ENCODE measurements around the gene MED4. TPM values are rescaled to one million over a fixed set of nuclear protein-coding genes. Genes with fewer than 3 reads are reported as not detected.

MED4 gene
- total and polyA plus RNA-seq, 9 of the 15 experiments (the other 6 are each of a cell fraction or from before 2014, with no cell fraction given): 24.5 to 87.3 (median 58.3) TPM

GRCh38 chr13:48037346-48038173, 57.3 kb downstream of the MED4 start, which contains the start of gene NUDT15 (continued):
- TF ChIP-seq, protein P1, sequence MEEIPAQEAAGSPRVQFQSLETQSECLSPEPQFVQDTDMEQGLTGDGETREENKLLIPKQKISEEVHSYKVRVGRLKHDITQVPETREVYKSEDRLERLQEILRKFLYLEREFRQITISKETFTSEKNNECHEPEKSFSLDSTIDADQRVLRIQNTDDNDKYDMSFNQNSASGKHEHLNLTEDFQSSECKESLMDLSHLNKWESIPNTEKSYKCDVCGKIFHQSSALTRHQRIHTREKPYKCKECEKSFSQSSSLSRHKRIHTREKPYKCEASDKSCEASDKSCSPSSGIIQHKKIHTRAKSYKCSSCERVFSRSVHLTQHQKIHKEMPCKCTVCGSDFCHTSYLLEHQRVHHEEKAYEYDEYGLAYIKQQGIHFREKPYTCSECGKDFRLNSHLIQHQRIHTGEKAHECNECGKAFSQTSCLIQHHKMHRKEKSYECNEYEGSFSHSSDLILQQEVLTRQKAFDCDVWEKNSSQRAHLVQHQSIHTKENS (CRISPR knock-in tag; IDR thresholded peaks at IDR 0.05): no peak
- TF ChIP-seq ZNF174 (CRISPR knock-in tag; IDR thresholded peaks at IDR 0.05): no peak
- TF ChIP-seq SMC3 (conservative IDR thresholded peaks at IDR 0.05; ENCODE audit: insufficient read depth, low read depth, low read length): 0 out of 2 replicates have a peak, but pooled peaks have one; percentile 17
- peak; percentile 97 for TF ChIP-seq SUPT5H (IDR thresholded peaks at IDR 0.05)
- TF ChIP-seq NEUROD1 (IDR thresholded peaks at IDR 0.05; ENCODE audit: borderline replicate concordance, low read depth, low read length, partially characterized antibody): peak; percentile 59
- TF ChIP-seq EP300 (IDR thresholded peaks at IDR 0.05; ENCODE audit: low read length): peak; percentile 33; the same call in 1 of the 2 replicates
- peak; percentile 95 for TF ChIP-seq PHF21A (IDR thresholded peaks at IDR 0.05; ENCODE audit: borderline replicate concordance, low read depth)
- peak; percentile 95 for TF ChIP-seq PHF8 (IDR thresholded peaks at IDR 0.05; ENCODE audit: borderline replicate concordance, low read length)
- peak; percentile 98 for TF ChIP-seq POLR2A (conservative IDR thresholded peaks at IDR 0.05)
- no peak for TF ChIP-seq FOXA1 (IDR thresholded peaks at IDR 0.05; ENCODE audit: borderline replicate concordance)
- TF ChIP-seq, protein P2, sequence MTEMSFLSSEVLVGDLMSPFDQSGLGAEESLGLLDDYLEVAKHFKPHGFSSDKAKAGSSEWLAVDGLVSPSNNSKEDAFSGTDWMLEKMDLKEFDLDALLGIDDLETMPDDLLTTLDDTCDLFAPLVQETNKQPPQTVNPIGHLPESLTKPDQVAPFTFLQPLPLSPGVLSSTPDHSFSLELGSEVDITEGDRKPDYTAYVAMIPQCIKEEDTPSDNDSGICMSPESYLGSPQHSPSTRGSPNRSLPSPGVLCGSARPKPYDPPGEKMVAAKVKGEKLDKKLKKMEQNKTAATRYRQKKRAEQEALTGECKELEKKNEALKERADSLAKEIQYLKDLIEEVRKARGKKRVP (CRISPR knock-in tag; IDR thresholded peaks at IDR 0.05): no peak
- no peak for TF ChIP-seq MXI1 (IDR thresholded peaks at IDR 0.05; ENCODE audit: low read depth, low read length)
- TF ChIP-seq MTF1 (CRISPR knock-in tag; IDR thresholded peaks at IDR 0.05; ENCODE audit: borderline replicate concordance): no peak
- TF ChIP-seq ETV1 (tag; conservative IDR thresholded peaks at IDR 0.05; ENCODE audit: low read depth): peak; percentile 71
- TF ChIP-seq HDGF (IDR thresholded peaks at IDR 0.05): no peak
- TF ChIP-seq NONO (IDR thresholded peaks at IDR 0.05; ENCODE audit: low read depth in 2 of 2, low read length in 1 of 2): 0 out of 4 replicates have a peak, but pooled peaks of 1 of the 2 experiments have one; percentile 56
- TF ChIP-seq, protein P3, sequence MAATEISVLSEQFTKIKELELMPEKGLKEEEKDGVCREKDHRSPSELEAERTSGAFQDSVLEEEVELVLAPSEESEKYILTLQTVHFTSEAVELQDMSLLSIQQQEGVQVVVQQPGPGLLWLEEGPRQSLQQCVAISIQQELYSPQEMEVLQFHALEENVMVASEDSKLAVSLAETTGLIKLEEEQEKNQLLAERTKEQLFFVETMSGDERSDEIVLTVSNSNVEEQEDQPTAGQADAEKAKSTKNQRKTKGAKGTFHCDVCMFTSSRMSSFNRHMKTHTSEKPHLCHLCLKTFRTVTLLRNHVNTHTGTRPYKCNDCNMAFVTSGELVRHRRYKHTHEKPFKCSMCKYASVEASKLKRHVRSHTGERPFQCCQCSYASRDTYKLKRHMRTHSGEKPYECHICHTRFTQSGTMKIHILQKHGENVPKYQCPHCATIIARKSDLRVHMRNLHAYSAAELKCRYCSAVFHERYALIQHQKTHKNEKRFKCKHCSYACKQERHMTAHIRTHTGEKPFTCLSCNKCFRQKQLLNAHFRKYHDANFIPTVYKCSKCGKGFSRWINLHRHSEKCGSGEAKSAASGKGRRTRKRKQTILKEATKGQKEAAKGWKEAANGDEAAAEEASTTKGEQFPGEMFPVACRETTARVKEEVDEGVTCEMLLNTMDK (IDR thresholded peaks at IDR 0.05; ENCODE audit: borderline replicate concordance, insufficient read depth, low read depth, low read length, poor library complexity, severe bottlenecking): peak; percentile 94
- peak in 1 of 2 experiments; percentile 57; a peak in 1 of 4 replicates for TF ChIP-seq CSDE1 (IDR thresholded peaks at IDR 0.05)
- TF ChIP-seq MBD2 (IDR thresholded peaks at IDR 0.05; ENCODE audit: borderline replicate concordance, low read depth): peak; percentile 52; the same call in 1 of the 2 replicates
- no peak for TF ChIP-seq RHOXF2B (CRISPR knock-in tag; conservative IDR thresholded peaks at IDR 0.05)
- 0 out of 2 replicates have a peak, but pooled peaks have one; percentile 36 for TF ChIP-seq SAFB (IDR thresholded peaks at IDR 0.05; ENCODE audit: borderline replicate concordance, low read depth, low read length)
- TF ChIP-seq E2F3 (CRISPR knock-in tag; IDR thresholded peaks at IDR 0.05): peak; percentile 71; the same call in 1 of the 2 replicates
- peak; percentile 84 for TF ChIP-seq PML (IDR thresholded peaks at IDR 0.05; ENCODE audit: low read length)
- TF ChIP-seq SMARCC2 (IDR thresholded peaks at IDR 0.05; ENCODE audit: low read depth): no peak
- peak; percentile 51; the same call in 1 of the 2 replicates for TF ChIP-seq ZBTB17 (CRISPR knock-in tag; IDR thresholded peaks at IDR 0.05)
- TF ChIP-seq SMARCE1 (IDR thresholded peaks at IDR 0.05): peak; percentile 27; the same call in 1 of the 2 replicates
- TF ChIP-seq CBFB (CRISPR knock-in tag; IDR thresholded peaks at IDR 0.05): peak; percentile 54; the same call in 1 of the 2 replicates
